DMS 273 treated with DMSO at 0.1 percent for 48 hours (cell line): ENCODE data around the gene NPRL2.

ENCODE experiments used
- DNase-seq: peaks from one replicate; lab custom pipeline; 2025; lab: John Stamatoyannopoulos, UW

The NPRL2 gene

GRCh38 chr3:50350213-50350526 lies 405 bp downstream of the NPRL2 start:
- no peak for DNase-seq

- DNase-seq = no peak
These were observed 3.3 kb downstream of the NPRL2 start for GRCh38 chr3:50347187-50347813.

DNA sequence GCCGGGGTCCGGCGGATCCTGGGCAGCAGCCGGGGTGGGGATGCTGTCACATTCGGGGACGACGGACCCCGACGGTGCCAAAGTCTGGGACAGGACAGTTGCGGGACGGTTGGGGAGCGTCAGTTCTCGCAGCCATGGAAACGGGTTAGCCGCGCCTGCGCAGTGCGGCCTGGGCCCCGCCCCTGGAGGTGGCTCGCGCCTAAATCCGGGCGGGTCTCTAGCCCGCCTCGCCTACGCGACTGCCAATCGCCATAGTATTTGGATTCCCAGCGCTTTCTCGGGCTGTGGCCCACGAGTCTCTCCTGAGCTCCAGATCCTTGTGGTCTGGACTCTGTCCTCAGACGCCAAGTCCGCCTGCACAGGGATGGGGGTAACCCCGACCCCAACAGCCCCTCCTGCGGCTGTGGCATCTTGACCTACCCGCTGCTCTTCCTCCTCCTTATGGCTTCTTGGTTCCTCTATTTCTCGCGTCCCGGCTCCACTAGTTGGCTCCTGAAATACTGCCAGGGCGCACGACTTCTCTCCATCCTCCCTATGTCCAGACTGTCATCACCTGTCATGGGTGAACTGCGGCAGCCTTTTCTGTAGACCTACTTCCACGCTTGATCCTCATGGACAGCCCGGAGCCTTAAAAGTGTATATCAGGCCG lies 4.9 kb downstream of the NPRL2 start, which contains the start of gene ZMYND10:
TSS of gene ZMYND10 (minus strand) at position 147 of the 649 bp plus-strand sequence. CDS start 153 bp downstream, outside the sequence.
- DNase-seq = no peak

- DNase-seq = no peak
These were observed 5.6 kb downstream of the NPRL2 start for GRCh38 chr3:50345008-50345407.

GRCh38 chr3:50342813-50343633 lies 7.6 kb downstream of the NPRL2 start:
- no peak for DNase-seq

DNA sequence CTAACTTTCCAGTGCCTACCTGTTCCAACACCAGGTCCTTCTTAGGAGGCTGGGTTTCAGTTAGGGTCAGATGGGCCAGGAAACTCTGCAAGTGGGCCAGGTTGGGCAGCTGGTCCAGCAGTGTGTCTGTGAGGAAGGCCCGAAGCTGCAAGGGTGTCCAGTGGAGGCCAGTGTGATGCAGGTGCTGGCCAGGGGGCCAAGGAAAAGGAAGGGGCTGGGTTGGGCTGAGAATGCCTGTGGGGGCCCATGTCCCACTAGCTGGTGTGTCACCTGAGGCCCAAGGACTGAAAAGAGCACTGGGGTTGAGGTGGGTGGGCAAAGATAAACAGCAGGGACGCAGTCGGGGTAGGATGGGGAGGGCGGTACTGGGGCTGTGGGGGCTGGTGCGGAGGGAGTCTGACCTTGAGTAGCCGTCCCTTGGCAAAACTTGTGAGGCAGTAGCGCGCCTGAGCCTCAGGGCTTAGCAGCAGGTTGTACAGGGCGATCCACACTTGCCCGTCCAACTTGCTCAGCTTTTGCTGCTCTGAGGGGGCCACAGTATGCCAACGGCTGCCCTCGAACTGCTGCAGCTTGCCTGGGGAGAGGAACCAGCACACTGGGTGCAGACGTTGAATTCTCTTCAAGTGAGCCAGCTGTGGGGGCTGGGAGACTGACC lies 8.5 kb downstream of the NPRL2 start:
- no peak for DNase-seq

- no peak for DNase-seq
These were observed 9.0 kb downstream of the NPRL2 start for GRCh38 chr3:50341537-50341936.

- DNase-seq = no peak
These were observed 9.9 kb downstream of the NPRL2 start, which contains the start of gene RASSF1 for GRCh38 chr3:50340448-50341329. Gene RASSF1, minus strand, starts transcription at chr3:50340836. Its CDS starts 31 bp downstream, at chr3:50340805.

GRCh38 chr3:50340147-50340447 lies 10.5 kb downstream of the NPRL2 start:
- no peak for DNase-seq

DNA sequence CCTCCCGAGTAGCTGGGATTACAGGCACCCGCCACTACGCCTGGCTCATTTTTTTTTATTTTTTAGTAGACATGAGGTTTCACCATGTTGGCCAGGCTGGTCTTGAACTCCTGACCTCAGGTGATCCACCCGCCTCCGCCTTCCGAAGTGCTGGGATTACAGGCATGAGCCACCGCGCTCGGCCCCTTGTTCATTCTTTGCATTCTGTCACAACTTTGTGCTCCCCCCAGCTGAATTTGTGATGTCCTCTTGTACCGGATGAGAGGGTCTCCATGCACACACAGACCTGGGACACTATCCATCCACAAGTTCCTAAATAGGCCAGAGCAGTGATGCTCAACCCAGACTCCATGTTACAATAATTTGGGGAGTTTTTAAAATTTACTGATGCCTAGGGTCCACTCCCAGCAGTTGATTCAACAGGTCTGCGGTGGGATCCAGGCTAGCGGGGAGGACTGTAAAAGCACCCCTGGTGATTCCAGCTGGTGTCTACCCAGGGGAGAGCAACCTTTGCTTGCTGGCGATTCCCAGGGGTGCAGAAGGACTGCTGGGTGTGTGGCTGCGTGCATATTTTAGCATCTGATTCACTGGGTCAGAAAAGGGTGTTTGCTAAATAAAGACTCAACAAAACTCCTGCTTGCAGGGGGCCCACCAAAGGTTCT lies 11.0 kb downstream of the NPRL2 start:
- DNase-seq = no peak

- DNase-seq = no peak
These were observed 11.6 kb downstream of the NPRL2 start for GRCh38 chr3:50338965-50339364.

GRCh38 chr3:50337175-50337861 lies 13.3 kb downstream of the NPRL2 start:
- DNase-seq = peak; percentile 90

- DNase-seq = no peak
These were observed 14.0 kb downstream of the NPRL2 start for GRCh38 chr3:50336452-50337174.

DNA sequence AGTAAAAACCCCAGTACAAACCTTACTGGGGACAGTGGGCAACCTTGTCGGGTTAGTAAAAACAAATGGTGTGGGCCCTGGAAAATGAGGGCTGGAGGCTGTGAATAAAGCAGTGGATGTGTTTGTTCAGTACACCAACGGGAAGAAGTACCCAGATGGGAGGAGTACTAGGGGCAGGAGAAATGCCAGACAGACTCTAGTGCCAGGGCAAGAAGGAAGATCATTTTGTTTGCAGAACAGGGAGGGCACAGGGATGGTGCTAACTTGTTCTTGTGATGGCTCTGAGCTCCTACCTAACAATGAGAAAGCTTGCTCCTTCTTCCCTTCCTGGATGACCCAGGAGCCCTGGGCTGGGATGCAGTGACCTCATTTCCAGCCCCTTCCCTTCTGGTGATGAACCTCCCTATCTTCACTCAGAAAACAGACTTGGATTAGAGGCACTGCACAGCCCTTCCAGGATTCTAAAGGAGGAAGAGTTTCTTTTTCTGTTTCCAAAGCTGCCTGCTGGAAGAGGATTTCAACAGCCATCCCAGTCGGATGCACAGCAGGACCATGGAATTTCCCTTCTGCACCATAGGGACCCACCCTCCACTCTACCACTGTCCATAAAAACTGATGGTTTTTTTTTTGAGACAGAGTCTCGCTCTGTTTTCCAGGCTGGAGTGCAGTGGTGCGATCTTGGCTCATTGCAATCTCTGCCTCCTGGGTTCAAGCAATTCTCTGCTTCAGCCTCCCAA lies 16.1 kb downstream of the NPRL2 start:
- DNase-seq = no peak

DNA sequence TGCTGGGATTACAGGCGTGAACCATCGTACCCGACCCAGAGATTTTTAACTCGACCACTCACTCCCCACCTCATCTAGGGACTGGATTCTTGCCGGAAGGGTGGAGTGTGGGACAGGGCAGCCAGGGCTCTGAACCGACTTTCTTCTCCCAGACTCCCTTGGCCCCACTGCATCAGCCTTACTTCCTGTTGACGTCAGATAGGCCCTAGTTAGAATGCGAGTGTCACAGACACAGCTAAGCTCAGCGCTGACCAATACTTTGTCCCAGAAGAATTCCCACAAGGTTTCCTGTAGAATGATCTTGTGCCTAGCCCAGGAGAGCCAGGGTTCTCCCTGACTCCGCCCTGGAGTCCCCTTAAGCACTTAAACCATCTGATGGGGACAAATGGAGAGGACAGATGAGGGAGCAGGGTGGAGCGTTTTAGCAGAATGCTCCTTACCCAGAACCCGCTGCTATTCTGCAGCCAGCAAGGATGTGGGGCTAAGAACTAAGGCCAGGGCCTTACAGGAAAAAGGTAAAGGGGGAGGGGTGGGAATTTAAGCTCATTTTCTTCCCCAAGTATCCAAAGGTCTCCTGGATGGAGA lies 16.7 kb downstream of the NPRL2 start:
- no peak for DNase-seq

- DNase-seq = no peak
These were observed 19.1 kb downstream of the NPRL2 start for GRCh38 chr3:50331364-50331907.

DNA sequence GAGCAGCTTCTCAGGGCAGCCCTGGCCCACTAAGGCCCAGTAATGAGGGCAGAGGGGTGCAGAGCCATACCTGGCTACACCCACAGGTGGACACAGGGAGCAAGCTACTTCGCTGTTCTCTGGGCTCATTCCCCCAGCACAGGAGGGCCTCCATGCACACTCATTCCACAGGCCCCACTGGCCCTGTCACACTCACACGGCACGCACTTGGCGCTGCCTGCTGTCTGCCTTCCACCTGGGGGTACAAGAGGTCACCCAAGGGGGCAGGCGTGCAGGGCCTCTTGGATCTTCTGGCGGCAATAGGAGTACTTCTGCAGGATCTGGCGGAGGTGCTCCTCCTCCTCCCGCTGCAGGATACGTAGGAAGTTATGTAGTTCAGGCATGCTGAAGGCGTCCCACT lies 20.2 kb downstream of the NPRL2 start:
- no peak for DNase-seq

DNA sequence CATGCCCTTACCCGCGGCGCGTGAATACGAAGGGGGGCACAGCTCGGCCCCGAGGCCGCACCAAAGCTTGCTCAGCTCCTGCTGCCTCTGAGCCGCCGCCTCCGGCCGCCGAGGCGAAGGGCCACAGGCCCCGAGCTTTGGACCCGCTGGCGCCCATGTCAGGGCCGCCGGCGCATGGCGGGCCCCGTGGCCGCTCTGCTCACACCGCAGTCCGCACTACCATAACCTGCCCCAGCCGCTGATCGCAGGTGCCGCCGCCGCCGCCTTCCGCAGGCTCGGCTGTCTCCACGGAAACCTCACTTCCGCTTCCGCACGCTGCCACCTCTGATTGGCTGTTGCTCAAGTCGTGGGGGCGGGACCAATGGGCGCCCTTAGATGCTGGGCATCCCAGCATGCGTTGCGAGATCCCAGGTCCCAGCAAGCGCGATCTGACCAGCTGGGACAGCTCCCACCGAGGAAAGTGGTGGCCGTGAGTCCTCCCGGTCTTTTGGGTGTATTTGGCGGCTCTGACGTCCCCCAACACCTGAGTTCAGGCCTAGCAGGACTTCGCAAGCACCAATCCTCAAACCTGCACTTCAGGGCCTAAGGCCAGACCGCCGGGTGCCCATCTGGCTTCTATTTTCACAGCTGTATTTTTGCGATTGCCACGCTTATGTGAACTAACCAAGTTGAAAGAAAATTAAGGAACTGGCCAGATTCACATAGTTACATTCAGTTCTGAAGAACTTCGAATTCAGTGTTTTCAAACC lies 22.5 kb downstream of the NPRL2 start, which contains the start of gene TUSC2:
TSS of gene TUSC2 (minus strand) at position 281 of the 749 bp plus-strand sequence. CDS start at position 157, 124 bp downstream.
- peak; percentile 74 for DNase-seq
